ENCODE data around the gene PYM1. TPM values are rescaled to one million over a fixed set of nuclear protein-coding genes. Genes with fewer than 3 reads are reported as not detected.
A peak's percentile ranks its signal among the peaks of the same experiment; 100 is the strongest.
"Not testable (repeated sequence)": the region's sequence is repeated elsewhere in the genome, so short reads cannot be mapped to it uniquely, and the experiment has no call there.

PYM1 gene
- polyA plus RNA-seq, 1 donor: 31.0 TPM

DNA sequence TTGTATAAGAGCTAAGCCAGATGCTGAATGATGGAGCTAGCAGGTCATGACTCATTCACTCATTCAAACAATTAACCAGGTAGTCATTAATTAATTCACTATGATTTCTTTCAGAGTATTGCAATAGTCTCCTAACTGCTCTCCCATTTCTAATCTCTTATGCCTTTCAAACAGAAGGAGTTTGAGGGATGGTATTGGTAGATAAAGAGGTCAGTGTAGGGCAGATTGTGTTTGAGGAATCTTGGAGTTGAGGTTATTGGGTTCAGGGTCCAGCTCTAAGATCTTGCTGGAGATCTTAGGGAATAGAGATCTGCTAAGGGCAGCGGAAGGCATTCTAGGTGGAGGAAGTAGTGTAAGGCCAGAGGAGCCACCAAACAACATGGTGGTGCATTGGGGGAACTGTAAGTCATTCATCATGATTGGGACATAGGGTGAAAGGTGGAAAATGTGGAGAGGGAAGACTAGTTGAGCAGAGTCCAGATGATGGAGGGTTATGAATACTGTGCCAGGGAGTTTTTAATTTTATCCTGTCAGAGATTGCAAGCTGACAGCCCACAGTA lies 15.0 kb upstream of the PYM1 start:
- no peak for DNase-seq

DNA sequence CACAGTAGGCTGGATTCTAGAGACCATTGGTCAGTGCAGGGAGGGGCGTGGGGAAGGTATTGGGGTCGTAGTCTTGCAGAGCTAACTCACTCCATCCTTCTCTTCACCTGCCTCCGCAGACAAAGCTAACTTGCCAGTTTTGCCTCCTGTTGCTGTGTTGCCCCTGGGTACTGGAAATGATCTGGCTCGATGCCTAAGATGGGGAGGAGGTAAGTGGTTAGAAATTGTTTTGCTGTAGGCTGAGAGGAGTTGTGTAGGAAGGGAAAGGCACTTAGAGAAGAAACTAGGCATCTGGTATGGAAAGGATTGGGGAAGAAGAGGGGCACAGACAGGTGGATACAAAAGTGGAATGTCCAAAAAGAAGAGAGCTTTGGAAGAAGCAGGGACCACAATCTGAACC lies 14.4 kb upstream of the PYM1 start:
- DNase-seq: no peak

DNA sequence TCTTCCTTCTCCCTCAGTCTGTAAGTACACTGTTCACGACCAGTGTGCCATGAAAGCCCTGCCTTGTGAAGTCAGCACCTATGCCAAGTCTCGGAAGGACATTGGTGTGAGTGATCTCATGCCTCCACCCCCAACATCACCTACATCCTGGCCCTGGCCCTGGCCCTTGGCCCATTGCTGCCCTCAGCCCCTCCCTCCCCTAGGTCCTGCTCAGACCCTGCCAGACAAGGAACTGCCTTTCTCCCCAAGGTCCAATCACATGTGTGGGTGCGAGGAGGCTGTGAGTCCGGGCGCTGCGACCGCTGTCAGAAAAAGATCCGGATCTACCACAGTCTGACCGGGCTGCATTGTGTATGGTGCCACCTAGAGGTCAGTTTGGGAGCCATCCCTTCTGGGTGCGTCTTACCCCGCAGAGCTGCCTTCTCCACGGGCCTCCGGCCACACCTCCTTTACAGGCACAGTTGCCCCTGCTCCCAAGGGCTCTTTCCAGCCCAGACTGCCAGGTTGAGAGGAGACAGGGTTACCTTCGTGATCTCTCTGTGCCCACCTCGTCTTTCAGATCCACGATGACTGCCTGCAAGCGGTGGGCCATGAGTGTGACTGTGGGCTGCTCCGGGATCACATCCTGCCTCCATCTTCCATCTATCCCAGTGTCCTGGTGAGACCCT lies 12.5 kb upstream of the PYM1 start:
- DNase-seq: peak; percentile 85

DNA sequence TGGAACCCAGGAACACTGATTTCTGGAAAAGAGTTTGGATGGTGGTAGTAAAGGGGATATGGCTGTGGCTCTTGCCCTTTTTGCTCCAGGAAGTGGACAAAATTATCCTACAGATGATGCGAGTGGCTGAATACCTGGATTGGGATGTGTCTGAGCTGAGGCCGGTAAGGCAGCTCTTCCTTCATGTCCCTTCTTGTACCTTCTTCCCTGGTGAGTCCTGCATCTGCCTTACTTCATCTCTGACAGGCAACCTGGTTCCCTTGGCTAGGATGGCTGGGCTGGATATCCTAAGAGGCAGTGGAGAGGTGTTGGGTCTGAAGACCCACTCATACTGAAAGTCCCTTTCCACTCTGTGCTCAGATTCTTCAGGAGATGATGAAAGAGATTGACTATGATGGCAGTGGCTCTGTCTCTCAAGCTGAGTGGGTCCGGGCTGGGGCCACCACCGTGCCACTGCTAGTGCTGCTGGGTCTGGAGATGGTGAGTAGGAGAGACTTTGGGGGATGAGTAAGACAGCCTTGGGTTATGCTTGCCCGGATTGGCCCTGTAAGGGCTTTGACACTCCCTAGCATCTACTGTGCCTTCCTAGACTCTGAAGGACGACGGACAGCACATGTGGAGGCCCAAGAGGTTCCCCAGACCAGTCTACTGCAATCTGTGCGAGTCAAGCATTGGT lies 11.3 kb upstream of the PYM1 start:
- DNase-seq: no peak

DNA sequence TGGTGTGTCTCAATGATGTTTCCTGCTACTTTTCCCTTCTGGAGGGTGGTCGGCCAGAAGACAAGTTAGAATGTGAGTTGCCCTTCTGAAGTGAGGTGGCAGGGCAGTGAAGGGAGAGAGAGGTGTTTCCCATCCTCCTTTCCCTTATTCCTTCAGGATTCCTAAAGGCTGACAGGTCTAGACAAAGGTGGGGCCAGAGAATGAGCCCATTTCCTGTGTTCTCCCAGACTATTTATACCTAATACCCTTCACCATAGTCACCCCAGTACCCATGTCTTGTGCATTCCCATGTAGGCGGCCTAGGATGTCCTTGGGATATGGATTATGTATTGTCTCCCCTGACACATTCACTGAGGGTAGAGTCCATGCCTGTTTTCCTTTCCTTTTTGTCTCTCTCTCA lies 10.3 kb upstream of the PYM1 start:
- no peak for DNase-seq

DNA sequence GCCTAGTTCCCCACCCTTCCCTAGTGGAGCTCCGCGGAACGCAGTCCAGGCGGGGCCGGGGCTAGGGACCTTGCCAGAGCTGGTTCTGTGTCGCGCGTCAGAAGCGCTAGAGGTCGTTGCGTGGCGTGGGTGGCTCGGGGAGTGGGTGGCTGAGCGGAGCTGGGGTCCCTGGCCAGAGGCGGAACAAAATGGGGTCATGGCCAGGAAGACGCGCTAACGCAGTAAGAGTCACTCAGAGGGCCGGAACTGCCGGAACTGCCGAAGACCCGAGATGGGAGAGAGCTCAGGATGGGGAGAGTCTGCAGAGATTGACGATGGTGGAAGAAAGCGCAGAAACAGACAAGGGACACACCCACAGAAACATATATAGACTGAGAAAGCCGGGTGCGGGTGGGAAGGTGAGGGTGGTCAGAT lies 8.1 kb upstream of the PYM1 start:
- no peak for DNase-seq

DNA sequence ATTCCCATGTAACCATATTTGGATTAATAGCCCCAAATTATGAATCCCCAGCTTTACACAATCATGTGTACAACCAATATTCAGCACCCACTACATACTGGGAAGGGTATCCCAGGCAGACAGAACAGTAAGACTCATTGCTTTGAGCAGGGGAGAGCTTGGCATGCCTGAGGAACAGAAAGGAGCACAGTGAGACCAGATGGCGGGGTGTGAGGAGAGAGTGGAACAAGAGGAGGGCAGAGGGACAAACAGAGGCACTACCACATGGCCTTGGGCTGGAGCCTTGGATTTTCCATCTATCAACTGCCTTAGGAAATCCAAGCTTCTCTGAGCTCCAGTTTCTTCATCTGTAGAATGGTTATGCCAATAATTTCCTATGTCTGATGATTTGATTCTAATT lies 7.1 kb upstream of the PYM1 start:
- no peak for DNase-seq

DNA sequence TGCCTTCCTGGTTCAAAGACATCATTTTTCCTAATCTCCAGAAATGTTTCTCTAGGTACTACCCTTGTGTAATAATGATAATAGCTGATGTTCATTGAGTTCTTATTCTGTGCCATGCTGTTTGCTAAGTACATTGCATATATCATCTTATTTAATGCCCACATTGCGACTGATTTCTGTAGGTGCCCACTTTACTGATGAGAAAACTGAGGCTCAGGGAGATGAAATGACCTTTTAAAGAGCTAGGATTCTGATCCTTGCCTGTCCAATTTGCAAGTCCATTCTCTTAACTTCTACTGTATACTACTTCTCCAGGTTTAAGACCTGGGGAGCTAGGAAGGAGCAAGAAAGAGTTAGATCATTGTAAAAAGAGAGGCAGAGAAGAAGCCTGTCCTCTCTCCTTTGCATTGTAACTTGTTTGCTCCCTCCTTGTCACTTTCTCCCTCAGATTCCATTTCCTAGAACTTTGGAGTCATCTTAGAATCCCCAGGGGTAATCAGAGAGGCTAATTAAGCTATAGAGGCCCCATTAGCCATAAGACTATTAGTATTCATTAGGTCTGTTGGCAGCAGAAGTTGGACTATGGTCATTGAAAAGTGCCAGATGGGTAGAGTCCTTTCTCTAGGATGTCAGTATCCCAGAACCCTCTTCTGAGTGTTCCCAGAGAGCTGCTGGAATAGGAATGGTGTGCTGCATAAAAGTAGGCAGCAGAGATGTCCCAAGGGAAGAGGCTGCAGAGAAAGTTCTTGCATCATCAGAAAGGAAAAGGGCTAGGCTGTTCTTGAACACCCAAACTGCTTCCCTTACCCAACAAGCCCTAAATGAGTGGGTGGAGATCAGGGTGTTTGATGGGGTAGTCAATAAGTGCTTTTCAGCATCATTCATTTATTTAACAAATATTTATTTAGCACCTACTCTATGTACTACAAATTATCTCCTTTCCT lies 6.4 kb upstream of the PYM1 start:
- no peak for DNase-seq

DNA sequence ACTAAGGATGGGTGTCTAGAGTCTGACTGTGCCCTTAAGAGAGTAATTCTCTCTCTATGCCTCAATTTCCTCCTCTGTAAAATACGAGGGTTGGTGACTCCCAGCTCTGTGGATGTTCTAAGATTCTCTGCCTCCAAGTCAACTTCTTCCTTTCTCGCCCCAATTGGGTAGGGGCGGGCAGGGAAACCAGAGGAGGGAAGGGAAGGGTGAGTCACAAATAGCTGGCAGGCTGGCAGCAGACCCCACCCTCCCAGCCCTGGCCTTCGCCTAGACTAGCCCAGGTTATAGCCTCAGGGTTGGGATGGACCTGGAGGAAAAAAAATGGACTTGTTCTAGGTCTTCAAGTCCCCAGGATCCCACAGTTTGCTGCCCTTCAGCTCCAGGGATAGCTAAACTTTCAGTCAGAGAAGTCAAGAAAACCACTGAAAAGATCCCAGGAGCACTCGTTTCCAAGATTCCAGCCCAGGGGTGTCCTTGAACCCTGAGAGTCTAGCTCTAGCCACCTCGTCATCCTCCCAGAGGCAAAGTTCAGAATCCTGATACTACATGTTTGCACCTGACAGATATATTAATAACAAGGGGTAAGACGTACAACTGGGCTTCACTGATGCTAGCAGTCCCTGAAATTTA lies 5.6 kb upstream of the PYM1 start:
- no peak for DNase-seq

DNA sequence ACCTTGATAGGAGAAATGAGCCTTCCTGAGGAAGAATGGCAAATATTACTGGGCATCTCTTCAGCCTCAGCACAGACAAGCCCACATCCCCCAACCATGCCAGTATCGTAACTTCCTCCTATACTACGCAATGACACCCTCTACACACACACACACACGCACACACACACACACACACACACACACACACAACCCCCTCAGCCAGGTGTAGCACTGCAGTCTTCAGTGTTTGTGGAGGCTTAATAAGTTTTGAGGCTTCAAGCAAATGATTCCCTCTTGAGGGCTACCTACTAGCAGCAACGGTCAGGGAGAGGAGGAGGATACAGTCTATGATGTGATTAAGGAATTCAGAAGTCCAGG lies 4.8 kb upstream of the PYM1 start:
- peak; percentile 8 for DNase-seq

DNA sequence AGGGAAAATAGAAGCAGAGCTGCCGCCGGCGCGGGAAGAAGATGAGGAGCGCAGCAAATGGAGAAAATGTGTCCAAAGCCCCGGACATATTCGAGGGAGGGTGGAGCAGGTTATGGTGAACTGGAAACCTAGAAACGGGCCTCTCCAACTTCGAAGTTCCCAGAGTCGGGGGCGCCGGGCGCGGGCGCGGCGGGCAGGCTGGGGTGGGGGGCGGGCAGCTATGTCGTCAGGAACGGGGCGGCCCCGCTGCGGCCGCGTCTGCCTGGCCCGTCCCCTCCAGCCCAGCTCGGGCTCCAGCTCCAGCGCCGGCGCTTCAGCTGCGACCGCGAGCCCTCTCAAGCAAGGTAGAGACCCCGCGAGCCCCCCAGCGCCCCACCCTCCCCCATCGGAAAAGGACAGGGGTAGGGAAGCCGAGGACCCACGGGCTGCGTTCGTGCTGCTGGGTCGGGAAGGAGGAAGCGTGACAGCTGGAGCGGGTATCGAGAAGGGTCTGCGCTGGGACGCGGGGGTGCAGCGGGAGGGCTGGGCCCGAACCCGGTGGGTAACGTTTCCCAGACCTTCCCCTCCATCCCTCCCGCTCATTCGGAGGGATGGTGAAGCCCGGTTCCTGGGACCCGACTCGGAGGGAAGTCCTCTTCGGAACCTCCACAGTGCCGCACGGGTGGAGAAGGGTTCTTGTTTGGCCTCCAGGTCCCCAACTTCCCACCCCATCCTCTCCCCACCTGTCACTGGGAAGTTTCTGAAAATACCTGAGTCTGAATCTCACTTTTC lies 4.3 kb upstream of the PYM1 start:
- DNase-seq: peak; percentile 56

DNA sequence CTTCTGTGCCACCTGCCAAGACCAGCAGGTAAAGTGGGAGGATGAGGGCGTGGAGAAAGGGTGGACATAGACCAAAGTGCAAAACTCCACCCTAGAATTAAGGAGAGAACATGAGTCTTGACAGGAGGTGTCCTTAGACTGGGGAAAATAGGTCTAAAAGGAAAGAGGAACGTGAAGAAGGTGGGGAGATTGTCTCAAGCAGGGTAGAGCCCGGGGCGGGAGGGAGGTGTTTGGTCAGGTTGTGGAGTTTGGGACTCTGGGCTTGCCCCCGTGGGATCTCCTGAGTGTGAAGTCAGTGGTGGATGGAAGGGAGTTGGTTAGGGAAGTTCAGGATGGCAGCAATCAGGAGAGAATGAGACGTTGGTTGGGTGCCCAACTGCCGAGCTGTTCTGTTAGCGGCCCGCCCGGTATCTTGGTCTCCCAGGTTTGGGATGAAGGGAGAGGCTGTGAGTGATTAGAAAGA lies 3.7 kb upstream of the PYM1 start:
- DNase-seq: peak; percentile 5

DNA sequence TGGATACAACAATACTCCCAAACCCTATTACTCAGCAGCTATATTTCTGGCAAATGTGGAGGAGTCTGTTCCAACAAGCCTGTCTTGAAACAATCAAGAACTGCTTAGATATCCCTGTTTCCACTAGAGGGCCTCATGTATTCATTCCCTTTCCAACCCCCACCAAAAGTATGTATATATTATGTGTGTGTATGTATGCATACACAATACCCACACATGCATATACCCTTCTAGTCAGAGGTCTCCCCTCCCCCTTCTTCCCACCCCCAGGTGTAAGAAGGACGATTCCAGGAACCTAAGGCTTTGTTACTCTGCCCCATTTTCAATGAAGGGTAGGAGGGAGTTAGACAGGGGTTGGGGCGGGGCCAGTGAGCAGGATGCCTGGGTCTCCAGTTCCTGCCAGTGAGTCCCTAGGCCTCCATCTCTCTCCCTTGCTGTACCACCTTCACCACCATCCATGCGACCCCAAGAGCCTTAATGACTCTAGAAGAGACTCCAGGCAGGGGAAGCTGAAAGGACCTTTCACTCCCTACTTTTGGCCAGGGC lies 3.1 kb upstream of the PYM1 start, which contains the start of gene DGKA:
TSS of gene DGKA (plus strand) at position 392 of the 546 bp plus-strand sequence. CDS start 5,342 bp downstream, outside the sequence.
- DNase-seq: peak; percentile 55

DNA sequence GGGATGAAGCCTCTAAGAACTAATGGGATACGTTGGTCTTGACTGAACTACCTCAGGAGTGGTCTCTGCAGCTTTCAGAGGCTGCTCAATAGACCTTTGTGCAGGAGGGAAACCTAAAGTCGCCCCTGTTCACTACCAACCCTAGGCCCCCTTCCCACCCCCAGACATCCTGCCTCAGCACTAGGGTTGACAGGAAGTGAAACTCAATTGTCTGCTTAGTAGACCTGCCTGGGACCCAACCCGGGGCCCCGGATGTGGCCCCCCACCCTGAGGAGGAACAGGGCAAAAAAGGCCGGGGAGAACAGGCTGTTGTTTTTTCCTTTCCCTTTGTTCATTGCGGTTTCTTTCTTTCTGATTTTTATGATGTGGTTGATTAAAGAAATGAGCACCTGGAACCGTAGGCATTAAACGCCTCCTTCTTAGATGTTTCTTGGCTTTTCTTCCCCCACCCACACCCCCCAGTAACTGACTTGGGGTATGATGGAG lies 1.7 kb upstream of the PYM1 start:
- no peak for DNase-seq

DNA sequence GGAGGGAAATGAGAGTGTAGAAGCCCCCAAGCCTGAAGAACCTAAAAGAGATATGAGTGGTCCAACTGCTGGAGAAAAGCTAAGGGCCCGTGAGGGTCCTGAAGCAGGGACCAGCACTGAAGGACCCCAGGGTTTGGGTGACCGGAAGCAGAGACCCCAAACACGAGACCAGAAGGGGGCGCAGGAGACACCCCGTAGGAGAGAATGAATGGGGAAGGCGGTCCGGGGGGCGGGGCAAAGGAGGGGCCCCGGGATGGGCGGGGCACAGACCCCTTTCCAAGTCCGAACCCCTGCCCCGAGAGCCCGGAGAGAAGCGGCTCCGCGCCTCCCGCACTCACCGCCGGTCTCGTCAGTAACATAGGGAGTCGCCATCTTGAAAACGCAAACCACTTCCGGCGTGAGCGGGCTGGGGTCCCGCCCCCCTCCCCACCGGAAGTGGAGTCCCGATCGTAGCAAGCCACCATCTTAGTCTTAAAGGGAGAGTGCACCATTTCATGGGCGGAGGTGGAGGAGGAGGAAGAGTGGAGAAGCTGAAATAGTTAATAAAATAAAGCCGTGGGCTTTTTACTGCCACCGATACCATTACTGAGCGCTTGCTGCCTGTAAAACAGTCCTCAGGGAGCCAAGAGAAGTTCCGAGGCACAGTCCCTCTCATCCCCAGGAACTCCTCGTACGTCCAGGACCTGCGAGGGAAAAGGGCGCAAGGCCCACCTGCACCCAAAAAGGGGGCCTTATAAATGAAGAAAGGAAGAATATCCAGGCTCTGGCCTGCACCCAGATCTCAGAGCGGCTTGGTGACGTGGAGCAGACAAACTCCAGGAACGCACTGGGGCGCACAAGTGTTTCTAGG lies 731 bp downstream of the PYM1 start:
- peak; percentile 94 for DNase-seq

DNA sequence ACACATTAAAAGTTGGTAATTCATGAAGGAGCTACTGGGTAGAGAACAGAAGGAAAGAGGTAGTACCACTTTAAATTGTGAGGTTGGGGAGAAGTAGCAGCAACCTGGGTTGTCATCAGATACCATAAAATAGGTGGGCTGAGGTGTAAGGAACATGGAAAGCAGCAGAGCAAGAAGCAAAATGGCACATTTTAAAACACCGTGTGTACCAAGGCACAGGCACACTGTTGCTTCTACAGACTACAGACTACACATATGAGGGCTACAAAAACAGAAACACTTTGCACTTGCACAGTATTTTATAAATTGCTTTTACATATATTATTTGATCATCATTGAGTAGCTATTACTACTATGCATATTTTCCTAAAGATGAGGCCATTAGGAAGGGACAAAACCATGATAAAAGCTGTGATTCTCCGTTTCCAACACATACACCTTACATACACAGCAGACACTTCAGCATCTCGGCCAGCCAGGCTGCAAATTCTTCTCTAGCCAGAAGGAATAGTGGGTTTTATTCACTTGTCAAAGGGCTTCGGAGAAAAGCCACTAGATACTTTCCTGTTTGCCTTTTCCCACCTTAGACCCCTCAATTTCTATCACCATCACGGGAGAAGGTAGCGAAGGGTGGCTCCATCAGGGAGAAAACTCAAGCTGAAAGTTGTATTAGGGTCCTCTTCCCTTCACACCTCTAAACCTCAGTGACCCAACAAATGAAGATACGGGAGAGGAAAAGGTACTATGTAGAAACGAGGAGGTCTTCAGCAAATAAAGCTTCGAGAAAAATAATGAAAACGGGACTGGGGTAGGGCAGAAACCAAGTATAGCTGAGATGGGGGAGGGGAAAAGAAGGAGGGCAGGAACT lies 1.6 kb downstream of the PYM1 start:
- no peak for DNase-seq

DNA sequence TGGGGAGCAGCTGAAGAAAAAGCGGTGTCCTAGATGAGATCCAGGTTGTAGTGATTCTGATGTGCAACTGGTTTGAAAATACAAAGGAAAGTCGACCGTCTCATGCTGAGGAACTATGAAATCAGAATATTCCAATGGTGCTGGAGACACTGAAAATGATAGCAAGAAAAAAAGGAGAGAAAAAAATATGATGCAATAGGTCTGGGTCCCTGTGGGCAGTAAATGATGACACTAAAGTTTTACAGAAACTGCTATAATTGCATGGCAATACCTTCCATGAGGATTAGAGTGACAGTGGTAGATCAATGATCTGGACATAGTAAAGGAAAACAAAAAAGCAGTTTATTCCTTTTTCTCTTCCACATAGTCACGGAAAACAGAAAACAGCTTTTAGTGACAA lies 2.3 kb downstream of the PYM1 start:
- no peak for DNase-seq

DNA sequence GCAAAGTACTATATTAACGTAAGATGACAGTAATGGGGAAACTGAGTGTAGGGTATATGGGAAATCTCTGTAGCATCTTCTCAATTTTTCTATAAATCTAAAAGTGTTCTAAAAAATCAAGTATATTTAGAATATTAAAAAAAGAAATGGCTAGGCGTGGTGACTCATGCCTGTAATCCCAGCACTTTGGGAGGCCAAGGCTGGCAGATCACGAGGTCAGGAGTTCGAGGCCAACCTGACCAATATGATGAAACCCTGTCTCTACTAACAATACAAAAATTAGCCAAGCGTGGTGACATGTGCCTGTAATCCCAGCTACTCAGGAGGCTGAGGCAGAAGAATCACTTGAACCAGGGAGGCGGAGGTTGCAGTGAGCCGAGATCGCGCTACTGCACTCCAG lies 4.0 kb downstream of the PYM1 start:
- DNase-seq: not testable (repeated sequence)

DNA sequence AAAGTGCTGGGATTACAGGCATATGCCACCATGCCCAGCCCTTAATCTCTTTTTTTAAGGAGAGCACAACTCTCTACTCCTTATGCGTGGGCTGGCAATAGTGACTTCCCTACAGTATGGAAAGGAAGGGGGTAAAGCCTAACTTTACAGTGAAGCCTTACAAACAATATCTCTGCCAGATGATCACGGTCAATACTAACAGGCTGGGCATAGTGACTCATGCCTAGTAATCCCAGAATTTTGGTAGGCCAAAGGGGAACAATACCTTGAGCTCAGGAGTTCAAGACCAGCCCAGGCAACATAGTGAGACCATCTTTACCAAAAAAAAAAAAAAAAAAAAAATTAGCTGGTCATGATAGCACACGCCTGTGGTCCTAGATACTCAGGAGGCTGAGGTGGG lies 5.6 kb downstream of the PYM1 start:
- no peak for DNase-seq
